ENCODE measurements around the gene SLC22A31. TPM values are rescaled to one million over a fixed set of nuclear protein-coding genes. Genes with fewer than 3 reads are reported as not detected.

Gene SLC22A31
- polyA plus RNA-seq, 1 donor: 3.9 TPM

GRCh38 chr16:89164847-89165680, 35.3 kb downstream of the SLC22A31 start:
- no peak for DNase-seq (ENCODE audit: low read depth)

GRCh38 chr16:89164436-89164835, 35.9 kb downstream of the SLC22A31 start:
- no peak for DNase-seq (ENCODE audit: low read depth)

- DNase-seq (ENCODE audit: low read depth): no peak
Measured at GRCh38 chr16:89163297-89163696, 37.0 kb downstream of the SLC22A31 start.

- DNase-seq (ENCODE audit: low read depth): no peak
Measured at GRCh38 chr16:89161763-89162713, 38.3 kb downstream of the SLC22A31 start.

DNA sequence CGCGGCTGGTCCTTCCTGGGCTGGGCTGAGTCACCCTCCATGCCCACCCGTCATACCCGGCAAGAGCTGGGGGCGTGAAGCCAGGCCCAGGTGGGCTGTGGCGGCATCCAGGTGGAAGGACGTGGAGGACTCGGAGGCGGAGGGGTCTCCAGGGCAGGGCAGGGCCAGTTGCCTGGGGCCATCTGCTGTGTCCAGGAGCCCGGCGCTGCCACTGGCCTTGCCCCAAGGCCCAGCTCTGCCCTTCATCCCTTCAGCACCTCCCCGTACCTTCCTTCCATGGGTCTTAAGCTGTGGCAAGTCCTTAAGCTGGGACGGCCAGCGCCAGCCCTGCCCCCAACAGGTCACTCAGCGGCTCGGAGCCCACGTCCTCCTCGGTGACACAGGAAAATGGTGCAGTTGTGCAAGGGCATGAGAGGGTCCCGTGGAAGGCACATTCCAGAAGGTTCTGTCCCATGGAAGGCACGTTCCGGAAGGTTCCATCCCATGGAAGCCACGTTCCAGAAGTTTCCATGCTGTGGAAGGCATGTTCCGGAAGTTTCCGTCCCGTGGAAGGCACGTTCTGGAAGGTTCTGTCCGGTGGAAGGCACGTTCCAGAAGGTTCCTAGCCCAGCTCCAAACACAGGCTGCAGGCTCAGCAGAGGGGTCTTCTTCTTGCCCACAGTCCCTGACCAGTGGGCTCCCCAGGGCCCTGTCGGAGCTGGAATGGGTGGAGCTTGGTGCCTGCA, 39.2 kb downstream of the SLC22A31 start:
- no peak for DNase-seq (ENCODE audit: low read depth)

DNA sequence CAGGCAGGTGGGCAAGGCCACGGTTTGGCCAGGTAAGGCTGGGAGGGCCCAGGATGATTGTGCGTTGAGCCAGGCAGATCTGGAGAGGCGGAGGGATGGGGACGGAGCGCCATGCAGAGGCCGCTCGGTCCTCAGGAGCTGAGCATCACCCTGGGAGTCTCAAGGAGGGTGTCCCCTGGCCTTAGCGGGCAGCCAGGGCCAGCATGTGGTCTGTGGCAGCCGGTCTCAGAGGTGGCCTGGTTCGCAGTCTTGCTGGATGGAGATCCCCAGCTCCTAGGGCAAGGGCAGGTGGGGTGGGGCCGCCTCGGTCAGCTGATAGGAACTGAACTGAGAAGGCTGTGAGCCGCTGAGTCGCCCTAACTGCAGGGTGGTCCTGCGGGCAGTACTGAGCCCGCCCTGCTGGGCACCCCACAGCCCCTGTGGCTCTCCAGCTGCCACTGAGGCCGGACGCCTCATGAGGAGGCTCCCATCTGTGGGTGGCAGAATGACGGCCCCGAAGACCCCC, 40.4 kb downstream of the SLC22A31 start:
- no peak for DNase-seq (ENCODE audit: low read depth)

DNA sequence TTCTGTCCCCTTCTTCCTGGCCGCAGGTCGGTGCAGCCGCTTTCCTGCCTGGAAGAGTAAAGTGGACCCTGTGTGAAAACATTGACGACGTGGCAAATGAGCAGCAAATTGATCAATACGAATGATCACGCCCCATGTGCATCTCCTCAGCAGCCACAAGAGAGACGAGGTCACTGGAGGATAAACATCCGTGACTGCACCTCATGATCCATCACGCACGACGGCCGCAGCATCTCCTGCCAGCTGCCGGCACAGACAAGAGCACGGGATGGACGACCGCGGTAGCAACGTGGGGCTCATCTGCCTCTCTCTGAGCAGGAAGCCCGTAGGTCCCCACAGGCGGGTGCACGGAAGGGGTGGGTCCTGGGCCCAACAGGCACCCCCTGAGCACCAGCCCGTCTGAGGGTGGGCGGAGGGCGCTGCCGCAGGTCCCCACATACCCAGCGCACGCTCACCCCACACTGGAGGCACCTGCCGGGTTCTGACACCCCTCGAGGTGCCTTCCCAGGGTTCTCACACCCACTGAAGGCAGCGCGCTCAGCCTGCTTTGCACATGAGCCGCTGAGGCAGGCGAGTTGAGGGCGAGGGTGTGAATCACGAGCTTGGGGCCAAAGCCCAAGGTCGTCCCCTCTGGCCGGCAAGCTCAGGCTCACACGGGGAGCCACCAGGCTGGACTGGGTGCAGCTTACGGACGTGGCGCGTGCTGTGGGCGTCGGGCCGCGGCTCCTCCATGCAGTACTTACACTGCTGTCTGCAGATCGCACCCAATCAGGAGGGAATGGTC, 41.1 kb downstream of the SLC22A31 start:
- no peak for DNase-seq (ENCODE audit: low read depth)

GRCh38 chr16:89157778-89158177, 42.6 kb downstream of the SLC22A31 start:
- DNase-seq (ENCODE audit: low read depth): no peak

DNA sequence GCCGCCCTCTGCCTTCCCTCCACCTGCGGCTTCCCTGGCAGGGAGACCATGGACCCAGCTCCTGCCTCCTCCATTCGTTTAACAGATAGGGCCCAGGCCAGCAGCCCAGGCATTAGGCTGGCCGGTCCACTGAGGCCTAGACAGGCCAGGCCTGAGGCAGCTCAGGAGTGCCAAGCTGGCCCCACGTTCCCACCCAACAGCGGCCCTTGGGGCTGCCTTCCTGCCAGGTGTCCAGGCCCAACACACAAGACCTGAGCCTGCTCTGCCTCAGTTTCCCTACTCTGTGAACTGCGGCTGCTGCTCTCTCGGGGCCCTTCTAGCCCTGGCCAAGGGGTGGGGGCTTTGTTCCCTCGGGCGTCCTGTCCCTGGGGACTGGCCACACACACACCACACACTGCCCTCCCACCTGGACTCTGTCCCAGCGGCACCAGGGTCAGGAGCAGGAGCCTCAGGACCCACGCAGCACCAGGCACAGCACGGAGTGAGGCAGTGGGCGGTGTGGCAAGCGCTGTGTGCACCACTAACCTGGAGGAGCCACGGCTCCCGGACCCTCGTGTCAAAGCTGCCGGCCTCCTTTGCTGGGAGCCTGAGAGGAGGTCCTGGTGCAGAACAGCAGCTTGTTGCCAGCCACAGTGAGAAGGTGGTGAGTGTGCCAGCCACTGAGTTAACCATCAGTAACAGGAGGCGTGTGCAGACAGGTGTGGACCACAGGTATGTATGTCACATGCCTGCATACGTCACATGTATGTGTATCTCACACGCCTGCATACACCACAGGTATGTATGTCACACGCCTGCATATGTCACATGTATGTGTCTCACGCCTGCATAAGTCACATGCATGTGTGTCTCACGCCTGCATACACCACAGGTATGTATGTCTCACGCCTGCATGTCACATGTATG, 43.3 kb downstream of the SLC22A31 start:
- DNase-seq (ENCODE audit: low read depth): no peak

DNA sequence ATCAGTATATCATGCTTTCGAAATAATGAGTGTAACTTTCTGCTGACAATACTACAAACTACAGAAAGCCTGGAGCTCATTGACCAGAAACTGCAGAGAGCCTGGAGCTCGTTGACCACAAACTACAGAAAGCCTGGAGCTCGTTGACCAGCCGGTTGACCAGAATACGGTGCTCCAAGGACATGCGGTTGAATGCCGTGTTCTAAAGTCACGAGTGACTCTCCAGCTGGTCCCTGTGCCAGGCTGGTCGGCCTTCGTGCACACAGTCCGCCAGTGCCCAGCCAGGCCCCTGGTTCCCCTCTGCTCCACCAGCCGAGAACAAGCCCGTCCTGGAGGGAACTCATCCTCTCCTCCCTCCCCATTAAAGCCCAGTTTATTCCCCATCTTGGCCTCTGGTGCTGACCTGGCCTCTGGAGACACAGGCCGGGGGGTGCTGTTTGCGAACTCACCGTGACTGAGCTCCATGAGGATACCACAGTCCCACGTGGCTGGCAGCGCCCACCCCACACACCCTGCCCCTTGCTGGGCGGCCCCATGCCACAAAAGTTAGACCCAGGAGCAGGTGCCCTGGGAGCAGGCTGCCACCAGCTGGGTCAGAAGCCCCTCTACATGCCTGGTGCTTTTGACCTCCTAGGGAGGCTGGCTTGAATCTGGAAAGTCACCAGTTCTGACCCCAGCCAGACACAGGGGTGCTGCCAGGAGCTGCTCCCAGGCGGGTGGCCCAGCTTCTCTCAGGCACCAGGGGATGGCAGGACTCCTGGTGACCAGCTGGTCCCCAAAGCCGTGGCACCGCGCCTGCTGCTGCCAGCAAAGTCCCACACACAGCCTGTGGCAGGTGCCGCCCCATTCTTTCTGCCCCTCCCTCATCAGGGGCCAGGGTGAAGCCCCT, 44.2 kb downstream of the SLC22A31 start:
- DNase-seq (ENCODE audit: low read depth): no peak

- no peak for DNase-seq (ENCODE audit: low read depth)
Measured at GRCh38 chr16:89155184-89155679, 45.1 kb downstream of the SLC22A31 start.

- no peak for DNase-seq (ENCODE audit: low read depth)
Measured at GRCh38 chr16:89154390-89155183, 45.8 kb downstream of the SLC22A31 start.

DNA sequence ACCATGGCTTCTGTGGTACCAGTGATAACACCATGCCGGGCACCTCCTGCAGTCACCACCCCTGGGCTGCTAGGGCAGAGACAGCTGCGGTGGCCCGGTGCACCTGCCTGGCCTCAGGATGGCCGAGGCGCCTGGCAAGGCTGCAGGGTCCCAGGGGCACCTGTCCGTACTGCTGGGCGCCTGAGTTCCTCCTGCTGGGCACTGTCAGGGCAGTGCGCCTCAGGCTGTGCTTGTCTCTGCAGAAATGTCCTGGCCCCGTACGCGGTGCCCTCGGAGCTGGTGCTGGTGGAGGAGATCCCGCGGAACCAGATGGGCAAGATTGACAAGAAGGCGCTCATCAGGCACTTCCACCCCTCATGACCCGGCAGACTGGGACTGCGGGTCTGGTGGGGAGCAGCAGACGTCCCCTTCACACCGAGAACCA, 46.5 kb downstream of the SLC22A31 start:
- DNase-seq (ENCODE audit: low read depth): no peak

GRCh38 chr16:89152831-89153700, 47.3 kb downstream of the SLC22A31 start:
- no peak for DNase-seq (ENCODE audit: low read depth)

GRCh38 chr16:89150981-89151380, 49.4 kb downstream of the SLC22A31 start:
- DNase-seq (ENCODE audit: low read depth): no peak

DNA sequence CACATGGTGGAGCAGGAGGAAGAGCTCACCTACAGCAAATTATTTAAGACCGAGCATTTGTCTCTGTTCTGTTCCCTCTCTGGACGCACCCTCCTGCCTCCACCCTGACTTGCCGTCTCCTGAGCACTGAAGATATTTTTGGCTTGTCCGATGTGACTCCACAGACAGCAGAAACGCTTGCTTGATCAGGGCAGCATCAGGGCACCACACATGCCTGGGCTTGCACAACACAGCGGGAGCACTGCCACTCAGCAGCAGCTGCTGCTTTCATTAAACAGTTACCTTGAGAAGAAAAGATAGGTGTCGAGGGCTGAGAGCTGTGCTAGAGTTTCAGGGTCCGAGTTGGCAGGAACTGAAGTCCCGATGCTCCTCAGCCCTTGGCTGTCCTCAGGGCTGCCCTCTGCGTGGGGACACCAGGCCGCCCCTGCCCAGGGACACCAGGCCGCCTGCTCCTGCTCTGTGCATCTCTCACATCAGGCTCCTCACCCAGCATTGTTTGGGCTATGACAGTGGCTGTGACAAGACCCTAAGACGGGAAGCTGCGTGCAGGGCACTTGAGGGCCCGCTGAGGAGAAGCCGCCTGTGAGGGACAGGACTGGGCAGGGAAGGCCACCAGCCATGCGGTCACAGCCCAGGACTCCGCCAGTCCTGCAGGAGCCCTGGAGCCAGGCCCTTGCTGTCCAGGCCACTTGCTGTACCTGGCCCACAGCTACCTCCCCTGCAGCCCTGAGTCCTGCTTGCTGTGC, 50.1 kb downstream of the SLC22A31 start:
- DNase-seq (ENCODE audit: low read depth): no peak

Data from forelimb muscle (tissue), 1 donor.